Measurements from ENCODE around the gene METTL15.

GRCh38 chr11:28223994-28224393, 115.8 kb downstream of the METTL15 start:
- TF ChIP-seq POLR2A (IDR thresholded peaks at IDR 0.05) (no peak), CTCF (IDR thresholded peaks at IDR 0.05) (no peak)
